Stimulated activated CD4-positive, alpha-beta T cell treated with anti-CD3 and anti-CD28 coated beads, Interleukin-15, amount 100 ng/mL, for 24 hours (primary cell): ENCODE measurements around the gene KRT82.
"Not testable (repeated sequence)": the region's sequence is repeated elsewhere in the genome, so short reads cannot be mapped to it uniquely, and the experiment has no call there.

Experiments used
- DNase-seq: peaks from one replicate; pipeline ENCODE4 v3.0.0-alpha.2; 2020

The KRT82 gene

DNA sequence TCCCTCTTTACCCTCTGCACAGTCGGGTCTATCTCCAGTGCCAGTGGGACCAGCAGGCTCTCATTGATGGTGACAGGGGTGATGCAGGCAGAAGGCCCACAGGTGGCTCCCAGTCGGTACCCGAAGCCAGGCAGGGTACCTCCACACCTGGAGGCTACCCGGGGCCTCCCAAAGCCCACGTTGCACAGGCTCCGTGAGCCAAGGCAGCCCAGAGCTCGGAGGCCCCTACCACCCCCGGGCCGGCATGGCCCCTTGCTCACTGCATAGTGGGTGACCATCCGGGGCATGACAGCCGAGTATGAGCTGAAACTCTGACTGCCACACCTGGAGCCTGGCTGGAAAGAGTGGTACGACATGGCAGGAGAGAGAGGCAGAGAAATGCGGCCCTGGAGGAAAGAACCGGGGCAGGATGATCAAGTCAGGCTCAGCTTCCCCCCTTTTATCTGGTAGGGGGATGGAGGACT is at the start of gene KRT82:
TSS of gene KRT82 (minus strand) at position 414 of the 464 bp plus-strand sequence. CDS start at position 356, 58 bp downstream.
- DNase-seq, result no peak

- no peak for DNase-seq
These were observed 49.7 kb upstream of the KRT82 start for GRCh38 chr12:52455821-52456220.

DNA sequence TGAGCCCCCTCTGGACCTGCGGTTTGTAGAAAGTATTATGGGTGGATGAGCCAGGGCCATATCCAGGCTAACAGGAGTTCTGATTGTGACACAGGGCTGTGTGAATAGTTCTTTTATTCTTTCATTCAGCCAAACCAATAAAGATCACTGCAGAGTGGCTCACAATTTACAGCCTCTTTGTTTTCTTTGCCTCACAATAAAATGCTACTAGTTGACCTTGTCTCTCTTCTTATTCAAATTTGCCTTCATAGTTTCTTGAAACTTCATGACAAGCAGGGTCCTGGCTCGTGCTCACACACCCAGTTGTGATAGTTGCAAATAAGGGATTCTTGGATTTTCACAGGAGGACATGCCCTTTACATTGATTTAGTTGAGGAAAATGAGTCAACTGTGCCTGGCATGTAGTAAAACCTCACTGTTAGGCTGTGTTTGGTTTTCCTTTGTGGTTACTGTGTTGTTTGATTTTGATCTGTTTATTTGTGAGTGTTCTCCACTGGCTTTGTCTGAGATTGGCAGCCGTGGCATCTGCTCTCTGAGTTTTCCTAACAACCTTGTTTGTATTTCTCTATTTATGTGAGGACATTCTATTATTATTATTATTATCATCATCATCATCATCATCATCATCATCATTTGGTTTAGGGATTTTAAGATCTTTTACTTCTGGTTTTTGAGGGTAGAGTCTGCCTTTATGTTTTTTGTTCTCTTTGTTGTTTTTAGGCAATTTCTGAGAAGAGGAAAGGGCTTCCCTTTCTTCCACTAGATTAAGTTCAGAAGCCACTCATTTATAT is 48.5 kb upstream of the KRT82 start:
- DNase-seq, result no peak

GRCh38 chr12:52452101-52452500 is 46.0 kb upstream of the KRT82 start, which contains the start of gene KRT6B:
Gene KRT6B, minus strand, starts transcription at chr12:52452146. Its CDS starts 68 bp downstream, at chr12:52452078.
- no peak for DNase-seq

- DNase-seq, result no peak
These were observed 42.1 kb upstream of the KRT82 start for GRCh38 chr12:52448228-52448627.

DNA sequence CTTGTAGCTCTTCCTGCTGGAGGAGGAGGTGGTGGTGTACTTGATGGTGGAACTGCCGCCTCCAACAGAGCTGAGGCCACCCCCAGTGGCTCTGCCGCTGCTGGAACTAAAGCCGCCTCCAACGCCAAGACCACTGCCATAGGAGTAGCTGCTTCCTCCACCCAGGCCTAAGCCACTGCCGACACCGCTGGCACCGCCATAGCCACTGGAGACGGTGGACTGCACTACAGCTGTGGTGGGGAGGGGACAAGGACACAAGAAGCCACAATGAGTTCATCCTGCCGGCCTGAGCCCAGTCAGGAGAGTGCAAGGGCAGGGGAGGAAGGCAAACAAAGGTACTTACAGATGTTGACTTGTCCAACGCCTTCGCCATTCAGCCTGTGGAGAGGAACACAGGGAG is 41.1 kb upstream of the KRT82 start:
- not testable (repeated sequence) for DNase-seq

DNA sequence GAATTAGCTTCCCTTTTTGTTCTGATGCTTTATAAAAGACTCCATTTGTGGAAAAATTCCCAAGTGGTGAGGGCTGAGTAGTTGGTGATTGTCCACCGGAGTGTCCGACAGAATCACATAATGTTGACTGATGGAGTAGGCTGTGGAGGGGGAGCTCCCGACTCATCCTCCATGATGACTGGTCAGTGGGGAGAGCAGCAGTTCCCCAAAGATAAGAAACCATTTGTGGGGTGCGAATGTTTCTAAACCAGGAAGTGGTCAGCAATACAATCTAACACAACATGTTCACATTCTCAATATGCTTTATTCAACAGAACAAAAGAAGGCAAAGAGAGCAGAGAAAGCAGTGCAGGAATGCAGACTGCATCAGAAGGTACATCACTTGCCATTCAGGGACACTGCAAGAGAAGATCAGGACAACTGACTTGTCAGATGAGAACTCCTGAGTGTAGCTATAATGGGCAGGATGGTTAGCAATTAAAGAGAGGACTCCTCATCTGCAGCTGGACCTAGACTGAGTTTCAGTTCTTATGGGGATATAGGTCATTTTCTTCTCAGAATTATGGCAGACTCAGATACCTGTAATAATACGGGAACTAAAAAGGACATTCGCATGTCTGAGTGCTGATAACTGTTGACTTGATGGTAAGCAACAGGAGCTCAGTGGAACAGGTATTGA is 40.4 kb upstream of the KRT82 start:
- no peak for DNase-seq

- no peak for DNase-seq
These were observed 39.7 kb upstream of the KRT82 start for GRCh38 chr12:52445876-52446275.

DNA sequence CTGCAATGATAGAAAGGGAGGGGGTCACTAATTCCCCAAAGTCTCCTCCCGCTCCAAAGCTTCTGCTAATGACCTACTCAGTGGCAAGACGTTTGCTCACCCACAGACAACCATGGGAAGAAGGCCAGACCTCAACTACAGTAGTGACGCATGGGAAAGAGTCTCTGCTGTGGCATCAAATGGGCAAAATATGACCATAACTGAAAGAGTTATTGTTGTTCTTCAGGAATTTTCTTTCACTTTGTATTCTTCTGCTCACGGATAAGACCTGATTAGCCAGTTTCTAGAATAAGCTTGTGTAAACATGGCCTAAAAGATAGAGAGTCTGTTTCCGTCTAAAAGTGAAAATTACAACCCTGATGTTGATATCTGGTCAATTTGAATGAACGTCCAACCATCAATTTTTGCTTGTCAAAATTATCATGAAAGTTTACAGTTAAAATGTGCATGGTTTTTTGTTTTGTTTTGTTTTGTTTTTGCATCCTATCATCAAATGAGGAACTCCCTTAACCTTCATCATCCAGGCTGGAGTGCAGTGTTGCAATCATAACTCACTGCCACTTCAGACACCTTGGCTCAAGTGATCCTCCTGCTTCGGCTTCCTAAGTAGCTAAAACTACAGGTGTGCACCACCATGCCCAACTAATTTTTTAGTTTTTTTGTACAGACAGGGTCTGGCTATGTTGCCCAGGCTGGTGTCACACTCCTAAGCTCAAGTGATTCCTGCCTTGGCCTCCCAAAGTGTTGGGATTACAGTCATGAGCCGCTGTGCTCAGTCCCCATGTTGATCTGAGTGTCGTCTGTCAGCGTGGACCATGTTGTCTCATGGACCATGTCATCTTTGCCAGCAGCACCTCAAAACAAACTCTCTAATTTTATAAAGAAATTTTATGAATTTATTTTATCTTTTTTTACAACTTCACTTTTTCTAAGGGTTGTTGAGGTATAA is 38.8 kb upstream of the KRT82 start:
- DNase-seq, result no peak

DNA sequence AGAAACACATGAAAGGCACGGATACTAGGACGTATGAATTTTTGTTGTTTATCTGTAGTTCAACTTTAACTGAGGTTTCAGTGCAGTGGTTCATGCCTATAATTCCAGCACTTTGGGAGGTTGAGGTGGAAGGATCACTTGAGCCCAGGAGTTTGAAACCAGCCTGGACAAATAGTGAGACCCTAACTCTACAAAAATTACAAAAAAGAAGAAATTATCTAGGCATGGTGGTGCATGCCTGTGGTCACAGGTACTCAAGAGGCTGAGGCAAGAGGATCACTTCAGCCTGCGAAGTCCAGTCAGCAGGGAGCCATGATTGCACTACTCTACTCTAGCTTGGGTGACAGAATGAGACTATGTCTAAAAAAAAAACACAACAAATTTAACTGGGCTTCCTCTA is 37.8 kb upstream of the KRT82 start:
- no peak for DNase-seq

DNA sequence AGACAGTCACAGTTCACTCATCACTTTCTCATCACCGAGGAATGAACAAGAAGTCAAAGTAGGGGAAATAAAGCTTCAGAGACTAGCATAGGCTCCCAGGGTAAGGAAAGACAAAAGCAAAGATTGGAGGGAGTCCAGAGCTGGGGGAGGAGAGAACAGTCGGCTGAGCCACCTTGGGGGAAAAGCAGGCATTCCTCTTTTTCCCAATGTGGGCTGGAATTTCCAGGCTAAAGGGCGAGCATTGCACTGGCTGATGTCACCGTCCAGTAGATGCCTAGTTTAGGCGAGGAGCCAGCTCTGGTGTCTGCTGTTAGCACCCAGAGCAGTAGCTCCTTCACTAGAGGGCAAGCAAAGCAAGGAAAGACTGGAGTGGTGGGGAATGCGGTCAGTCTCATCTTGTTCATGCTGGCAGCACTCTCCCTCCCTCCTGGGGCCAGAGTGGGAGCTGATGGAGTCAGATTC is 36.5 kb upstream of the KRT82 start:
- DNase-seq, result no peak

GRCh38 chr12:52441320-52441911 is 35.3 kb upstream of the KRT82 start:
- DNase-seq, result no peak

DNA sequence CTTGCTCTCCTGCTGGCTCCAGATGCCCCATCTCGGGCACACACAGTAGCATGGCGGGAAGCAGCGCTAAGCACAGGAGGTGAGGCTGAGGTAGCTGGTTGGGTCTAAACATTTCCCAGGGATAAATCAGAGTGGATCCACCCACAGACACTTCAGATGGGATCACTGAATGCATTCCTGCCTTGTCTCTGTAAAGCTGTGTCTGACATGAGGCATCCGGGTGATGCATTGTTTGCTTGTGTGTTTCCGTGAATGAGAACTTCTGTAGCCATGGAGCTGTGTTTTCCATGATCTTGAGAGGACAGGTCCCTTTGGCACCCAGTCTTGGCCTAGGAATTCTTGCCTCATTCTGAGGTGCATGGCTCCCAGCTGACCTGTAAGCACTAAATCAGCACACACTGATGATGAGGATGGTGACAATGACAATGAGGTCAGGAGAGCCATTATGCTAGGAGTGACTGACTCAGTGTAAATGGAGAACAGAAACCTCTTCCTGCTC is 34.7 kb upstream of the KRT82 start:
- DNase-seq, result no peak

GRCh38 chr12:52439845-52440244 is 33.7 kb upstream of the KRT82 start:
- DNase-seq, result no peak

DNA sequence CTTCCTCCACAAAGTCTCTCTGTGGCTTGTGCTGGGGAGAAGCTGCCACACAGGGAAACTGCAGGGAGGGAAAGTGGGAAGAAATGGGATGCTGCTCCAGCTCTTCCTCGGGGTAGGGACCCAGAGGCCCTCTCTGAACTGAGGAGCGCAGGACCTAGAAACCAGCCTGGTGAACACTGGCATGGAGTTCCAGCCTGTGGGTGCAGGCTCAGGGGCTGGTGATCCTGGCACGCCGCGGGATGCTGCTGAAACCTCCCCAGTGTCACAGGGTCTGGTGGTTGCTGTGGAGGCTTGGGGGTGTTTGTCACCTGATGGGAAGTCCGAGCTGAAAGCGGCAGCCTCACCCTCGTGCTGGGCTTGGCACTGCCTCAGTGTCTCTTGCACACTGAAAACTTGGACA is 33.3 kb upstream of the KRT82 start:
- DNase-seq, result no peak

DNA sequence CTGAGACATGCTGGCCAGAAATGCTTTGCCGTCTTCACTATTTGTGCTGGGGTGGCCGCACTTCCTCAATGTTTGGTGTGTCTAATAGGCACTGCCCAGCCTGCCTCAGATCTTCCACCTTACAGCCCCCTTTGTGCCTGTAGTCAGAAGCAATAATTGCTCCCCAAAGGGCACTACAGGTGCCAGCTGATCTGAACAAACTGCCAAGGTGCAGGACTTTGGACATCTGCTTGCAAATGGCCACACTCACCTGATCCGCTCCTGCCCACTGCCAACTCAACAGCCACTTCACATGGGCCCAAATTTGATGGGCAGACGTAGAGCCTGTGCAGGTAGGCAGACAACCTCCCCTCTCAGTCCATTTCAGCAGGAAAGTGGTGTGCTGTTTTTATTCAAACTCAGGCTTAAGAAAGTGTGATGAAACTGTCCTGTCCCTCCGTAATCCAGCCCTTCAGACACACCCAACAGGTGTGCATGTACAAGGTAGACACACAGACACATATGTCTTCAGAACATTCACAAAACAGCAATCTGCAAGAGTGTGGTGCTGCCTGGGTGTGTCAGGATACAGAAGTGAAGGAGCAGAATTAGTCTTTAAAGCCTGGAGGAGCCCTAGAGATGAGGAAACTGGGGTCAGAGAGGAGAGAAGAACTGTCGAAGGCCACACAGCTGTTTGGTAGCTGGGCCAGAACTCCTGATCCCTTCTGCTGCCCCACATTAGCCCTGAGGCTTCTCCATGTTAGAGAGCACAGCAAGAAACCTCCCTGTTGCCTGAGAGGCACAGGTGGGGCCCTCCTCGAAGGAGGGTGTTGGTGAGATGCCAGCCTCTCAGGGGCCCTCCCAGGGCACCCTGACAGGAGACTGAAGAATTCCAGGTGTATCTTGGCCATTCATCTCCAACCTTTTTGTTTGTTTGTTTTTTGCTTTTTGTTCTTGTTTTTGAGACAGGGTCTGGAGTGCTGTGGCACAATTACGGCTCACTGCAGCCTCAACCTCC is 32.5 kb upstream of the KRT82 start:
- no peak for DNase-seq

DNA sequence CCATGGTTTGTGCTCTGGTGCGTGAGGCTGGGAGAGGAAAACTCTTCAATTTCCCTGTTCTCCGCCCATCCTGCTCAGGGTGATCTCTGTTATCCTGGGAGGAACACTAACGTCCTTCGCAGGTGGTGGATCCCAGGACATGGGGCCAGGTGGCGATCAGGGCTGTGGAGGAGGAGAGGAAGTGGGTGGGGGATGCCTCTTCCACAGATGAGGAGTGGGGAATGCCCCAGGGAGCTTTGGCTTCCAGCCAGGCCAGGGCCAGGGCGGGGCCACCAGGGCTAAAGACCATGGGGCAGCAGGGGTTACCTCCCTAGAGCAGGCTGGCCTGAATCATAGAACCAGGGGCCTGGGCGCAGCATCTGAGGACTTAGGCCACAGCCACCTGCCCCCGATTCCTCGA is 31.4 kb upstream of the KRT82 start:
- no peak for DNase-seq

GRCh38 chr12:52436828-52437474 is 30.8 kb upstream of the KRT82 start:
- no peak for DNase-seq

DNA sequence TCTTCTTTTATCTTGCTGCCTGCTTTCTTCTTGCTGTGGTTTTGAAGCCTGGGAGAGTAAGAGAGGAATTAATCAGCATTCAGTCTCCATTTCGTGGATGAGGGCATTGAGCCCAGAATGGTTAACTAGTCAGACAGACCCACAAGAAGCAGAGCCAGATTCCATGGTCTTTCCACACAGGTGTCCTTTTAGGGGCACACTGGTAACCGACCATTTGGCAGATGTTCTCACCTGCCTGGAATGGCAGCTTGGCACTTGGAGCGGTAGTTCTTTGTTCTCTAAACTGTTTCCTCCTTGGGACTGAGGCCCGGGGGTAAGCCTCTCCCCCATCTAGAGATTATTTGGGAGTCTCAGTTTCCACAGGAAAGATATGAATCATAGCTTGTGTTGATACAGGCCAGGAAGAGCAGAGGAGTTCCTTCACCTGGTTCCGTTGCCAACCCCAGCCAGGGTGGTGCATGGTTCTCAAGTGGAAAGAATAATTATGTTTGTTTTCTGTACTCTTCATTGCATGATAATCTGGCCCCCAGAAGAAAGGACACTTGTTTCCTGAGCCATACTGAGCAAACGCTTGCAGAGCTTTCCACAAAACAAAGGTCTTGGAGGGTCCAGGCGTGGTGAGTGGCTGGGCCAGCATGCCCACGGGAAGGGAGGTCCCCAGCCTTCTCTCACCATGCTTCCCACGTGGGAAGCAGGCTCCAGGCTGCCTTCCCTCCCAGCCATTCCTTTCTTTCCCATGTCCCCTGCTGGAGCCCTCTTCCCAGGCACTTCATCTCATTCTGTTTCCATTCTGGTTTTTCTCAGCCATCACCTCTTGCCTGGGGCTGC is 30.1 kb upstream of the KRT82 start:
- no peak for DNase-seq

DNA sequence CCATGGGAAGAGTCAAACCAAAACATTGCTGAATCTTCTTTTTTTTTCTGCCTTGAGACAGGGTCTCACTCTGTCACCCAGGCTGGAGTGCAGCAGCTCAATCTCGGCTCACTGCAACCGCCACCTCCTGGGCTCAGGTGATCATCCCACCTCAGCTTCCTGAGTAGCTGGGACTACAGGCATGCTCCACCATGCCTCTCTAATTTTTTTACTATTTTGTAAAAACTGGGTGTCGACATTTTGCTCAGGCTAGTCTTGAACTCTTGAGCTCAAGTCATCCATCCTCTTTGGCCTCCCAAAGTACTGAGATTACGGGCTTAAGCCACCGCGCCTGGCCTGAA is 29.5 kb upstream of the KRT82 start:
- DNase-seq, result no peak
